H1 (cell line): ENCODE results near the gene TGFA. TPM values are rescaled to one million over a fixed set of nuclear protein-coding genes. Genes with fewer than 3 reads are reported as not detected.

Source experiments
- GABPA ChIP-seq: IDR thresholded peaks from 2 replicates; pipeline ENCODE4 v1.6.1; 2011; ENCODE audit warnings: mild to moderate bottlenecking, low read length, moderate library complexity, borderline replicate concordance; ENCODE audit not compliant: insufficient read depth
- TAF7 ChIP-seq: optimal IDR thresholded peaks from 2 replicates; pipeline ENCODE3; 2011; ENCODE audit warnings: low read depth, mild to moderate bottlenecking, inconsistent platforms, low read length, moderate library complexity, borderline replicate concordance
- polyA plus RNA-seq, 7 experiments: library from polyadenylated mRNA; depleted of rRNA in 3 of 7; stranded (reverse) in 5 of 7; unstranded in 2 of 7; fragments of >200 nt in 5 of 7; fragments of 200-250 nt in 2 of 7; gene quantifications; 1 replicate in 5 of 7; 2 replicates in 1 of 7; 4 replicates in 1 of 7; pipeline versions ENCODE4 v1.2.1 to v1.2.3, GENCODE V29; 2011 to 2013; ENCODE audit warnings: missing spikeins in 2 of 7, mixed read lengths in 2 of 7
- total RNA-seq: library from RNA; stranded (reverse); fragmentation: NEBNext Ultra II Directional; extraction: Animal tissue kit (Norgen Biotek cat#: 25700); gene quantifications from 2 replicates; pipeline ENCODE4 v1.2.1, GENCODE V29; 2021

The TGFA gene
- total and polyA plus RNA-seq, 2 of the 8 experiments (the other 6 are each of a cell fraction or from before 2014, with no cell fraction given), result 1.8 to 3.7 TPM

DNA sequence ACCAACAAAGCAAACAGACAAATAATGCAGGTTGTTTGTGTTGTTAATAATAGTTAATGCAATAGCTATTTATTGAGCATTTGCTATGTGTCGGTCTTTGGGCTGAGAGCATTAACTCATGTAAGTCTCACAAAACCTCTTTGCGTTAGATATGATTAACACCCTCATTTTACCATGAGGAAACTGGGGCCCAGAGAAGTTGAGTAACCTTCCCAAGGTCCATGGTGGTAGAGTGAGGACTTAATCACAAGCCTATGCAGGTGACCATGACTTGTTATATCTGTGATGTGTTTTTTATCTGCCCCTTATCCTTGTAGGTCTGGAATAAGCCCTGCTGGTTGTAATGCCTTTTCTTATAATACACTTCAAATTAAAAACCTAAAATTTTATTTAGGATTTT, 127.3 kb downstream of the TGFA start (continued):
- TF ChIP-seq GABPA, result no peak
- TF ChIP-seq TAF7, result no peak
